HG03342 (cell line): ENCODE data around the gene ALG1L2.
"Not testable (repeated sequence)": the region's sequence is repeated elsewhere in the genome, so short reads cannot be mapped to it uniquely, and the experiment has no call there.

ENCODE experiments used
- ATAC-seq: cut with Tn5 transposase; IDR thresholded peaks from one replicate; pipeline ENCODE4 v1.9.1; 2021; ENCODE audit warnings: mild to moderate bottlenecking, moderate library complexity; ENCODE audit not compliant: unreplicated experiment

The ALG1L2 gene

GRCh38 chr3:130122891-130123775 lies 41.5 kb downstream of the ALG1L2 start:
- ATAC-seq, result not testable (repeated sequence)

- ATAC-seq, result not testable (repeated sequence)
These were observed 43.8 kb downstream of the ALG1L2 start for GRCh38 chr3:130125406-130125805.

- ATAC-seq, result not testable (repeated sequence)
These were observed 54.7 kb downstream of the ALG1L2 start for GRCh38 chr3:130136337-130136736.

GRCh38 chr3:130137685-130138084 lies 56.1 kb downstream of the ALG1L2 start:
- ATAC-seq, result not testable (repeated sequence)

GRCh38 chr3:130138992-130139391 lies 57.4 kb downstream of the ALG1L2 start:
- not testable (repeated sequence) for ATAC-seq

GRCh38 chr3:130140756-130141155 lies 59.1 kb downstream of the ALG1L2 start:
- ATAC-seq, result not testable (repeated sequence)

- ATAC-seq, result not testable (repeated sequence)
These were observed 62.2 kb downstream of the ALG1L2 start for GRCh38 chr3:130143648-130144327.

- ATAC-seq, result not testable (repeated sequence)
These were observed 62.7 kb downstream of the ALG1L2 start for GRCh38 chr3:130144328-130144650.

- not testable (repeated sequence) for ATAC-seq
These were observed 63.8 kb downstream of the ALG1L2 start for GRCh38 chr3:130145456-130145855.

GRCh38 chr3:130146465-130146864 lies 64.8 kb downstream of the ALG1L2 start:
- ATAC-seq, result not testable (repeated sequence)
